ENCODE data around the gene CALHM1.
"Not testable (repeated sequence)": the region's sequence is repeated elsewhere in the genome, so short reads cannot be mapped to it uniquely, and the experiment has no call there.

Gene CALHM1, protein sequence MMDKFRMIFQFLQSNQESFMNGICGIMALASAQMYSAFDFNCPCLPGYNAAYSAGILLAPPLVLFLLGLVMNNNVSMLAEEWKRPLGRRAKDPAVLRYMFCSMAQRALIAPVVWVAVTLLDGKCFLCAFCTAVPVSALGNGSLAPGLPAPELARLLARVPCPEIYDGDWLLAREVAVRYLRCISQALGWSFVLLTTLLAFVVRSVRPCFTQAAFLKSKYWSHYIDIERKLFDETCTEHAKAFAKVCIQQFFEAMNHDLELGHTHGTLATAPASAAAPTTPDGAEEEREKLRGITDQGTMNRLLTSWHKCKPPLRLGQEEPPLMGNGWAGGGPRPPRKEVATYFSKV

DNA sequence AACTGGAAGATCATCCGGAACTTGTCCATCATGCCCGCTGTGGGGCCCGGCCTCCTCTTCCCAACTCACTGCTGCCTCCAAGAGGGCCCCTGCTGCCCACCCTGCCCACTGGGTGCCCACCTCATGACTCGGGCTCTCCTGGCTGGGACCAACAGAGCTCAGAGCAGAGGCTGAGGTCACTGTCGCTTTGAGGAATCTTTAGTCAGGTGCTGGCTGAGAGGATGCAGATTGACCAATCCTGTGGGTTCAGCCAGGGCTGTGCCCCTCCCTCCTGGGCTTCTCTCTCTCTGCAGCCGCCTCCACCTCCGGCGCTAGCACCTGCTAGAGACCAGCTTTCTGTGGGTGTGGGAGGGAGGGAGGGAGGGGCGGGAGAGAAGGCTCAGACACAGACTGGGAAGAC, at the start of gene CALHM1:
CALHM1 (minus strand) TSS at position 181 of the 400 bp plus-strand sequence; CDS start at position 32, 149 bp downstream.
- DNase-seq (ENCODE audit: low read depth): no peak

DNA sequence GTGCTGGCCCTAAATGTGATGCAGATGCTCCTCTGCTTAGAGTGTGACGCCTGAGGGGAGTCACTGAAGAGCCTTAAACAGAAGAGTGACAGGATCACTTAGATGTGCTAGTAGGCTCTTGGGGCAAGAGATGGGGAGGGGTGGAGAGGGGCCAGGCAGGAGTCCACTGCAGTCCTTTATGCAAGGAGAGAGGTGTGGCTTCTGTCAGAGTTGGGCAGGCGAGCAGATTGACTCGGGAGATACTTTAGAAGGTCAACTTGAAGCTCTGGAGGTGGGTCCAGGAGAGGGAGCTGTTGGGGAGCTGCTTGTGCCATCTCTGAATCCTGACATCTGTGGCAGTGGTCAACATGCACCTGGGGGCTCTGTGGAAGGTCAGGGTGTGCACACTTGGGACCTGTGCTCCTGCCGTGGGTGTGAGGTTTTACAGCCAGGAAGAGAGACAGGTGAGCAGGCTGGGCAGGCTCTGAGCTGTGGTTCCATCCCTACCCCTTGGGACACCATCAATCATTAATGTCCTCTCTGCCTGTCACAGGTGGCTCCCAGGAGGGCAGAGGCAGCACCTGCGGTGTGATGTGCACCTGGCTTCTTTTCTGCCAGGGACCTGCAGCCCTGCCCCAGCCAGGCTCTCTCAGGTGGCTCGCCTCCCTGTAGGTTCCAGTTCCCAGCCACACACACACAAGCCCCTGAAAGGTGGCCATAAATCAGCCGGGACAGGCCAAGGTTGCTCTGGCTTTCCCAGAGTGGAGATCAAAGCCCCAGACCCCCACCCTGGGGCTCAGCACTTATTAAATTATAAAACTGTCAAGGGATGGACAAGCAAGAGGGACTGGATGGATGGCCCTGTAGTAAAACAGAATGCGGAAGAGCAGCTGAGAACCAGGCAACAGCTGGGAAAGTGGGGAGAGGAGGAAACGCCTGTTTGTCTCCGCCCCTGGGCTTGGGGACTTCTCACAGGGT, 48.8 kb upstream of the CALHM1 start:
- DNase-seq (ENCODE audit: low read depth): no peak

DNA sequence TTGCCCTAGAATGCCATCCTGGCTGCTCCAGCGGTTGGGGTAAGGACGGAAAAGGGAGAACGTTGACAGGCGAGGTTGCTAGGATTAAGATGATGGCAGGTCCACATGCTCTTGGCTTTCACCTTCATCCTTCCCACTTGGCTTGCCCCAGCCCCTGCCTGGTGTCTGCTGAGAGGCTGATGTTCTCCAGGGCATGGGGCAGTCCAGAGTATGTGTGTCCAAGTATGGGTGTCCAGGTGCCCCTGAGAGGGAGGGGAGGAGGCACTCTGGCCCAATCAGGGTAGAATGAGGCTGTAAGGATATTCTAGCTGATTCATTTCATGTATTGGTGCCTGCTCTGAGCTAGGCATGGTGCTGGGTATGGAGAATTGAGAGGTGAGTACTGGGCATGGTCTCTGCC, 47.4 kb upstream of the CALHM1 start:
- no peak for DNase-seq (ENCODE audit: low read depth)

DNA sequence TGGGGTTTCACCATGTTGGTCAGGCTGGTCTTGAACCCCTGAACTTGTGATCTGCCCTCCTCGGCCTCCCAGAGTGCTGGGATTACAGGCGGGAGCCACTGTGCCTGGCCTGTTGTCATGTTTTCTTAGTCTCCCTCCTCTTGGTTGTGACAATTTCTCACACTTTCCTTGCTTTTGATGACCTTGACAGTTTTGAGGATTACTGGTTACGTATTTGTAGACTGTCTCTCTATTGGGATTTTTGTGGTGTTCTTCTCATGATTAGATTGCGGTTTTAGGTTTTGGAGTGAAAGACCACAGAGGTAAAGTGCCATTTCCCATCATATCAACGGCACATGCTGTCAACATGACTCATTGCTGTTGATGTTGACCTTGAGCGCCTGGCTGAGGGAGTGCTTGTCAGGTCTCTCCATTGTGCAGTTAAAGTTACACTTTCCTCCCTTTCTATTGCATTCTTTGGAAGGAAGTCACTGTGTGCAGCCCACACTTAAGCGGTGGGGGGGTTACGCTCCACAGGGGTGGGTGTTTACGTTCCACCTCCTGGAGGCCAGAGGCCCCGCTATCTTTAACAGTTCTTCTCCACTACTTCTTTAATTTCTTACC, 45.6 kb upstream of the CALHM1 start:
- no peak for DNase-seq (ENCODE audit: low read depth)

DNA sequence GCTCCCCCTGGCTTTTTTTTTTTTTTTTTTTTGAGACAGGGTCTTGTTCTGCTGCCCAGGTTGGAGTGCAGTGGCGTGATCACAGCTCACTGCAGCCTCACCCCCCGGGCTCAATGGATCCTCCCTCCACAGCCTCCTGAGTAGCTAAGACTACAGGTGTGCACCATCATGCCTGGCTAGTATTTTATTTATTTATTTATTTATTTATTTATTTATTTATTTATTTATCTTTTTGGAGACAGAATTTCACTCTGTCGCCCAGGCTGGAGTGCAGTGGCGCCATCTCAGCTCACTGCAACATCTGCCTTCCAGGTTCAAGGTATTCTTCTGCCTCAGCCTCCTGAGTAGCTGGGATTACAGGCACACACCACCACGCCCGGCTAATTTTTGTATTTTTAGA, 45.1 kb upstream of the CALHM1 start:
- not testable (repeated sequence) for DNase-seq (ENCODE audit: low read depth)

DNA sequence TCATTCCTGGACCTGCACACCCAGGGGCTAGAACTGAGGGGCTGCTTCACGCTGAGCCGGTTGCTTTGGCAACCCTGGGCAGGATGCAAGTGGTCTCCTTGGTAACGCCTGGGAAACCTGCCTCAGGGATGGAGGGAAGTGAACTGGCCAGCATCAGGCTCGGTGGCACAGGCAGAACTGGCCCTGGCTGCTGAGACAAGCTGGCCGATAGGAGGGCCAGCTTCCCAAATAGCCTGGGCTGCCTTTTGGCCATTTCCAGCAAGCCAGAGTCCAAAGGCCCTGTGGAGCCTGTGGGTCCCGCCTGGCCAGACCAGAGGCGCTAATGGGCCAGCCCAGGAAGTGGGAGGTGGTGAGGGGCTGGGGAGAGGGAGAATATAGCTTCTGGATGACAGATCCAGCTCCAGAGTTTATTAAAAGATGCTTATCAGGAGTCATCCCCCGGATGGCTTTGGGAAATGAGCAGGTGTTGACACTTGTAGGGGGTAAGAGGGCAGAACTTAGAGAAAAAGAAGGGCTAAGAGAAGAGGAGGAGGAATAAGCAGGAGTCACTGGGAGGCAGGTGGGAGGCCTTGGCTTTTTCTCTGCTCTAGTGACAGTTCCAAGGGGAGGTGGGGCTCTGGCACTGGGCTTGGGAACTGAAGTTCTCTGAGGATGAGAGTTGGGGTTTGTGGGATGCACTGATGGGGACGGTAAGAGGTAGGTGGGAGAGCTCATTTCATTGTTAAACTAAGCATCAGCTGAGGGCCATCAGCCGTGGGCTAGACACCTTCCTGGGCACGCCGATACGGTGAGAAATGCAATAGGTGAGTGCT, 44.4 kb upstream of the CALHM1 start:
- DNase-seq (ENCODE audit: low read depth): no peak

DNA sequence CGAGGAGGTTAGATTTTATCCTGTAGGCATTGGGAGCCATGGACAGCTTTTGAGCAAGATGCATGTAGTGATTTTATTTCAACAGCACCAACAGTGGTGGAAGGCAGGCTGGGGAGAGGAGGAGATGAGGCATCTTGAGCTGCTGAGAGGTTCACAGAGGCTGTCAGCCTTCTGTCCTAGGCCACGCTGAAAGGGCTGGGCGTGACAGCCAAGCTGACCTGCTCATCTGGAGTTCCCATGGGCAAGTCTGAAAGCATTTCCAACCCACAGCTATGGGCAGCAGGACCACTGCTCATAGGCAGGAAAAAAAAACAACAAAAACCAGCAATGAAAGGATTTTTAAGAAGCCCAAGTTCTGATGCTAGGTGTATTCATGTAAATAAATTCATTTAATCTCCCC, 42.5 kb upstream of the CALHM1 start:
- no peak for DNase-seq (ENCODE audit: low read depth)

DNA sequence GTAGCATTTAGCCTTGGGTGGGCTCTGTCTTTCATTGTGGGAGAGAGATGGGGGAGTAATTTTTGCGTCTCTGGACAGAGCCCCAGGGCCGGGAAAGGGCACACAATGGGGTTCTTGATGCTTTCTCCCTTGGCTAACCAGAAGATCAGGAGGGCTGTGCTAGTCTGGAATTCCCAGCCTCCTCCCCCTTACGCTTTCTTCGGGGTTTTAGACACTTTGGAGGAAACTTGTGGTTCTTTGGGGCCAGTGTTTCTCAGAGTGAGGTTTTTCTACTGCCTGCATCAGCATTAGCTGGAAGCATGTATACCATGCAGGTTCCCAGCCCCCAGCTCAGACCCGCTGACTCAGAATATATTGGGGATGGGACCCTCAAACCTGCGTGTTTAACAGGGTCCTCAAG, 41.8 kb upstream of the CALHM1 start:
- no peak for DNase-seq (ENCODE audit: low read depth)

DNA sequence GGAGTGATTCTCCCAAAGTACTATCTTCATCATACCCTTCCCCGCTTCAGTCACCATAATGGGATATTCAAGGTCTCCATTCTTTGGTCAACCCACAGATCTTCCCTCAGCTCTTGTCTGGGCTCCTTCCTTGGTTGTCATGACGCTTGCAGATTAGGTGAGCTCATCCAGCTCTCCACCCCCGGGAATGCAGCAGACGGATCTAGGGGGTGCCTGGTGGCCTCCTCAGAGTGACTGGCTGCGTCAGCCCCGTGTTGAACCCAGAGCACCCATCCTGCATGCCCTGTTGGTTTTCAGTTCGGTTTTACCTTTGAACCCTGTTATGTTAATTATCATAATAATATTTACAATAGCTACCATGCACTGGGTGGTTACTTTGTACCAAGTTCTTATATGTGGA, 41.2 kb upstream of the CALHM1 start:
- DNase-seq (ENCODE audit: low read depth): no peak

DNA sequence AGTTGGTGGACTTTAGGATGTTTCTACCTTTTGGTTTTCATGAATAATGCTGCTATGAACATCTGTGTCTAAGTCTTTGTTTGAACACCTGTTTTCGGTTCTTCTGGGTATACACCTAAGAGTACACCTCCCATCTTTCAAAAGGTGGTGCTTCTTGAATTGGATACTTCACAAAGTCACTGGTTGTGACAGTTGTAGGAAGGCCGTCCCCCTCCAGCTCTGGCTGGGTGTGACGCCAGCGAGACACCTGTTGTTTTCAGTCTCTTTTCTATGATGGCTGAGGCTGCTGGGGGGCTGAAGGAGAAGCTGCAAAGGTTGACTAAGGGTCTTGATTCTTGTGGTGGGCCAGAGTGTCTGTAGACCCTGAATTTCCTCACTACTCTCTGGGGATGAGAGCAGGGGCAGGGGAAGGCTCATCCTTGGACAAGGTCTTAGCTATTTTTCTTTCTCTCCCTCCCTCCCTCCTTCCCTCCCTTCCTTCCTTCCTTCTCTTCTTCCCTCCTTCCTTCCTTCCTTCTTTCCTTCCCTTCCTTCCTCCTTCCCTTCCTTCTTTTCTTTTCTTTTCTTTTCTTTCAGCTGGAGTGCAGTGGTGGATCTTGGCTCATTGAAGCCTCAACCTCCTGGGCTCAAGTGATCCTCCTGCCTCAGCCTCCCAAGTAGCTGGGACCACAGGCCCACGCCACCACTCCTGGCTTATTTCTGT, 40.4 kb upstream of the CALHM1 start:
- no peak for DNase-seq (ENCODE audit: low read depth)

DNA sequence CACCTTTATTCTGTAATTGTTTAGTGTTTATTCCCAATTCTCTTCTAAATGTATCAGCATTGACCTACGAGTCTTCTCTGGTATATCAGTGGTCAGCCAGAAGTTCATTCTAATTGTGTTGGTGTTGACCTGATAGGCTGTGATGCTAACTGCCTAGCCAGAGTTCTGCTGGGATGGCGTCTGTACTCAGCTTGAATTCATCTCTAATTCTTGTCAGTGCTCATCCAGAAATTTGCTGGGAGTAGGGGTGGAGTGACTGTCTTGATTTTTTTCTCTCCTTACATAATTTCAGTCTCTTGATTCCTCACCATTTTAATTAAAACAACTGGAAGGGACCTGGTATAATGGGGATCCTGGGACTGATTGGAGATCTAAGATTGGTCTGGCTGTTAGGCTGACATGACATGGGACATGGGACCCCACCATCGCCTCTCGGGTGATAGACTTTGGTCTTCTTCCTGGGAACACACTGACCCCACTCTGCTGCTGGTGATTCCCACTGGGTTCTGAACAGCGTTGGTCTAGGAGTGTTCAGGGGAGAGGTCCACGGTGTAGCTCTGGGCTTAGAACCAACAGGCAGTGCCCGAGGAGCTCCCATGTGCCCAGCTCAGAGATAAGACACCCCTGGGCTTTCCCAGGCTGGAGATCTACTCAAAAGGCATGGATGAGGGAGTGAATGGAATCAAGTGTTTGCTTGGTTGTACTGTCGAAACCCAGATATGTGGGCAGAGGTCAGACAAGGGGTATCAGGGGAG, 38.6 kb upstream of the CALHM1 start:
- no peak for DNase-seq (ENCODE audit: low read depth)

DNA sequence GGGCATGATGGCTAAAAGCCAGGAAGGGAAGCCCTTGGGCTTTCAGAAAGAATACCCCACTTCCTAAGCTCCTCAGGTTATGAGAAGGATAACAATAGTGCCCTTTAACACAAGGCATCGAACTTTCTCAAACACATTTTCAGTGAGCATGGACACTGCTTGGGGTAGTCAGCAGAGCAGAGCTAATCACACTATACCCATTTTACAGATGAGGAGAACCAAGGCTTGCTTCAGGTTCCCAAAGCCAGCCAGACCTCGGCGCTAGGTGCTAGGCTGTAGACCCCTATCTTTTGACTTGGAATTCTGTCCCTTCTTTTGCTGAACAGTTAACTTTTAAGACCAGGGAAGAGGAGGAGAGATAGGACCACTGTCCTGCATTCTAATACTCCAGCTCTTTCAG, 36.6 kb upstream of the CALHM1 start:
- no peak for DNase-seq (ENCODE audit: low read depth)

DNA sequence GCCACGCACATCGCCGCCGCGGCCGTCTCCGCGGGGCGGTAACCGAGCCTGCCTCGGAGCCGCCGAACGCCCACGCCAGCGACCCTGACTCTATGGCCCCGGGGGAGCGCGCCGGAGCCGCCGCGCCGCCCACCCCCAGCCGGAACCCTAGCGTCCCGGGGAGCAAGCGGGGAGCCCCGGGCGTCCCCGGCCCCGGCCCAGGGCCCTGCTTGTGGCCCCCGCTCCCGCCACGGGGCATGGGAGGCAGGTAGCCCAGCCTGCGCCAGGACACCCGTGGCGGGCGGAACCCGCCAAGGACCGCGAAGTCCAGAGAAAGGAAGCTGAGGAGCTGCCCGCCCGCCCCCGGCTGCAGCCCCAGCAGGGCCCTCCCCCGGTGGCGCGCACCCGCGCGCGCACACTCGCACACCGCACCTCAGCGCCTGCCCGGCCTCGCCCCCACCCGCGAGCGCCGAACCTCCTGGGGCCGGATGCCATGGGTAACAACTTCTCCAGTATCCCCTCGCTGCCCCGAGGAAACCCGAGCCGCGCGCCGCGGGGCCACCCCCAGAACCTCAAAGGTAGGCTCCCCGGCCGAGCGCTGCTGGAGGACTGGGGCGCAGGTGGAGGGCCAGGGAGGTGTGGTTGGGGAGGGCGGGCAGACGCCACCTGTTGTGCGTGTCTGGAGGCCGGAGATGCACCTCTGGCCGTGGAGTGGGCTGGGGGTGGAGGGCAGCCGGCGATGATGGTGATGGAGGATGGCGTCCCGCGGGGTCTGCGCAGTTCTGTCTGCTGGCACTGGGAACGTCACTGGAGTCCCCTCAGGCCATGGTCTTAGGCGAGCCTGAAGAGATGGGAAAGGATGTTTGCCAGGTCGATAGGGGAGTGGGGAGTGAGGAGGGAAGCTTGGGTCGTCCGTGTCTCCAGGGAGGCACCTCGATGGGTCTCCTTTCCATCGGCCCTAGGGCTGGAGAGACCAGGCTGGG, 35.5 kb upstream of the CALHM1 start:
- DNase-seq (ENCODE audit: low read depth): no peak

DNA sequence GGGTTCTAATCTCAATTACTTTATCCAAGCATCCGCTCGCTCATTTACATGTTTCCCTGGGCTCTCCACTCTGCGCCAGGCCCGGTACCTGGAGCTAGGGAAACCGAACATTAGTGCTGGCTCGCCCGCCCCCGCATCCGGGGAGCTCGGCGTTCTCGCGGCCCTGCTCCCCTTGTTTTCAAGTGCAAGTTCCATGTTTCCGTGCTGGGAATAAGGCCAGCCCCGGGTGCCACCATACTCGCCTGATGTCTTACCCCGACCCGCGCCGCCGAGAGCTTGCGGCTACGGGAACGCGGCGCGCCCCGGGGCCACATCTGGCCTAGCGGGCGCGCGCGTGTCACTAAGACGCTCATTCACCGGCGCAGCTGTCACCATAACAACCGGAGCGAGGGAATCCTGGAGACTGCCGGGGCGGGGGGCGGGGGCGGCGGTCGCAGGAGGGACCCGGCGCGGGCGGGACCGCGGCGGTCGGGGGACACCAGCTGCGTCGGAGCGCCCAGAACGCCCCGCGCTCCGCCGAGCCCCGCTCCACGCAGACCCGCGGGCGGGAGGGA, 34.7 kb upstream of the CALHM1 start, which contains the start of gene NEURL1:
NEURL1 (plus strand) TSS at position 344 of the 554 bp plus-strand sequence. CDS start 683 bp downstream, outside the sequence.
- no peak for DNase-seq (ENCODE audit: low read depth)

DNA sequence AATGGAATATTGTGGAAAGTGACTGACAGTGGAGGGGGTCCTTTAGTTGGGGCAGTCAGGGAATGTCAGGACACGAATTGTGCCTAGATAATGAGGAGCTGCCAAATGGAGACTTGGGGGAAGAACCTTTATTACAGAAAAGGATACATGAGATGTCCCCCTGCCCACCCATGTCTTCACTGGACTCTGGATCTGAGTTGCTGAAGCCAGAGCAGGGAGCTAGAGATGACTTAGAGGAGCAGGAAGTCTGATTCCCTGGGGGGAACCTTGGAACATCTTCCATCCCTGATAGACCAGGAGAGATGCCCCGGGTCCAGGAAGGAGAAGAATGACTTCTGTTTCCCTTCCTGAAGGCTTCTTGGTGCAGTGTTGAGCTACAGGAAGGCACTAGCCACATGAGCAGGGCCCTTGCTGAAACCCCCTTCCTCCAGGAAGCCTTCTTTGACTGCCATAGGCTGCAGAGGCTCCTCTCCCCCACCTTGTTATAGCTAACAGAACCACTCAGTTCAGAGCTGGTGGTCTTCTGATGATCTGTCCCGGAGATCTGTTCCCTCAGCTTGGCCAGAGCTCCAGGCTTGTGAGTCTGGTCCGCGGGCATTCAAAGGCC, 34.1 kb upstream of the CALHM1 start:
- DNase-seq (ENCODE audit: low read depth): no peak

DNA sequence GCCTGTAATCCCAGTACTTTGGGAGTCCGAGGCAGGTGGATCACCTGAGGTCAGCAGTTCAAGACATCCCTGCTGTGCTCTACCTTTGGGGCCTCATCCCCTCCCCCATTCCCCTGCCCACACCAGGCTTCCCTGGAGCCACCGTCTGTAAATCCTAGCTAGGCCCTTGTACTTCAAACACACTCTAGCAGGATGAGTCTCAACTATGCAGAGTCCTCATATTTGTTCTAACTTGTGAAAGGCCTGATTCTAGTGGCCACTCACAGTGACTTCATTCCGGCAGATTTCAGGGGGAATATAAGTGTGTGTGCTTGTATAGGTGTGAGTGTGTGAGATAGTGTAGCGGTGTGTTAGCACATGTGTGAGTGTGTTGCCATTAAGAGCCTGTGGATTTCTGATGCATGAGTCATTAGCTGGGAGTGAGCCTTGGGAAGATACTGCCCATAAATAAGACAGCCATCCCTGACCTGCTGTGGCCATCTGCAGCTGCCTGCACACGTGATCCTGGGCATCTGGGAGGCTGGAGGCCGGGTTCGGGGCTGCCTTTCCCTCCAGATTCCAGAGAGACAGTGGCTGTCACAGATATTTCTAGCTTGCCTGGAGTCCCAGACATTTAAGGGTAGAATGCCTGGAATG, 33.1 kb upstream of the CALHM1 start:
- DNase-seq (ENCODE audit: low read depth): peak; percentile 90

DNA sequence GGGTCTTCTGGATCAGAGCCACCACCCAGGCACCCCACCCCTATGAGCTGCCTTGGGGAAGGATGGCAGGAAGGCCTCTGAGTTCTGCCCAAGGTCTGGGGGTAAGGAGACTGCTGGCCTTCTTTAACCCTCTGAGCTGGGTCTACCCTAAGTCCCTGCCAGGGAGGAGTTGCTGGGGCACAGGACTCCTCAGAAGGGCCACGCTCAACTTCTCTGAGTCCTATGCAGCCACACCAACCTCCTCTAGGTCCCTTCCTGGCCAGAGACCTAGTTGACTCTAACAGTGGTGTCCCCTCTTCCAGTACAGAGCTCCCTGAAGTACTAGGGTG, 32.2 kb upstream of the CALHM1 start:
- DNase-seq (ENCODE audit: low read depth): no peak

DNA sequence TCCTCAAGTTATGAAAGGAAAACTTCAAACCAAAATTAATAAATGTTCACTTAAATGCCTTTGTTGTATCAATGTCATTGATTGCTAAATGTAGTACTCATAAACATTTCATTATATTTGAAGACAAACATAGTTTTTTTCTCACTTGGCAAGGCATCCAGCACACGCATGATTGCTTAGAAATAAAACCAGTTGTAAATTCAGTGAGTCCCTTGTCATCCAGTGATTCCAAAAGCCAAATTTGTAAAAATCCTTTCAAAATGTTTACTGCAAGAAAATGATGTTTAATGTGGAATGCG, 28.7 kb upstream of the CALHM1 start:
- DNase-seq (ENCODE audit: low read depth): no peak
